ENCODE data around the gene ANO2.
"Not testable (repeated sequence)": the region's sequence is repeated elsewhere in the genome, so short reads cannot be mapped to it uniquely, and the experiment has no call there.

ANO2 gene

GRCh38 chr12:5691943-5692342 is 253.1 kb downstream of the ANO2 start:
- Histone ChIP-seq H2AFZ (ENCODE audit: low read depth, low read length) (no peak overlapping the region), H3K27me3 (ENCODE audit: insufficient read depth, low read length) (no peaks in the 10 kb centered on the region), H3K4me1 (ENCODE audit: insufficient read depth, low read length) (no peaks in the 10 kb centered on the region), H3K36me3 (ENCODE audit: insufficient read depth, low read length) (no peaks in the 10 kb centered on the region), H3K9me3 (ENCODE audit: low read length) (no peaks in the 10 kb centered on the region), H3K4me3 (ENCODE audit: low read length) (no peak overlapping the region)

- no peaks in the 10 kb centered on the region for H3K4me1 ChIP-seq (ENCODE audit: insufficient read depth, low read length)
- no peaks in the 10 kb centered on the region for H3K9me3 ChIP-seq (ENCODE audit: low read length)
- no peaks in the 10 kb centered on the region for H3K27me3 ChIP-seq (ENCODE audit: insufficient read depth, low read length)
- no peaks in the 10 kb centered on the region for H3K36me3 ChIP-seq (ENCODE audit: insufficient read depth, low read length)
- H3K4me3 ChIP-seq (ENCODE audit: low read length), result no peak overlapping the region
- H2AFZ ChIP-seq (ENCODE audit: low read depth, low read length), result no peak overlapping the region
Measured at GRCh38 chr12:5690240-5690639, 254.8 kb downstream of the ANO2 start.

- H3K36me3 ChIP-seq (ENCODE audit: insufficient read depth, low read length), result no peaks in the 10 kb centered on the region
- no peaks in the 10 kb centered on the region for H3K4me1 ChIP-seq (ENCODE audit: insufficient read depth, low read length)
- no peak overlapping the region for H3K4me3 ChIP-seq (ENCODE audit: low read length)
- no peak overlapping the region for H2AFZ ChIP-seq (ENCODE audit: low read depth, low read length)
- no peaks in the 10 kb centered on the region for H3K27me3 ChIP-seq (ENCODE audit: insufficient read depth, low read length)
- H3K9me3 ChIP-seq (ENCODE audit: low read length), result no peaks in the 10 kb centered on the region
Measured at GRCh38 chr12:5689773-5690172, 255.3 kb downstream of the ANO2 start.

- Histone ChIP-seq H3K27me3 (ENCODE audit: insufficient read depth, low read length) (no peaks in the 10 kb centered on the region), H3K36me3 (ENCODE audit: insufficient read depth, low read length) (no peaks in the 10 kb centered on the region), H3K4me3 (ENCODE audit: low read length) (no peak overlapping the region), H3K9me3 (ENCODE audit: low read length) (no peaks in the 10 kb centered on the region), H3K4me1 (ENCODE audit: insufficient read depth, low read length) (no peaks in the 10 kb centered on the region), H2AFZ (ENCODE audit: low read depth, low read length) (no peak overlapping the region)
Measured at GRCh38 chr12:5688226-5688625, 256.8 kb downstream of the ANO2 start.

- H3K9me3 ChIP-seq (ENCODE audit: low read length), result no peaks in the 10 kb centered on the region
- no peaks in the 10 kb centered on the region for H3K36me3 ChIP-seq (ENCODE audit: insufficient read depth, low read length)
- no peaks in the 10 kb centered on the region for H3K4me1 ChIP-seq (ENCODE audit: insufficient read depth, low read length)
- H2AFZ ChIP-seq (ENCODE audit: low read depth, low read length), result no peak overlapping the region
- H3K4me3 ChIP-seq (ENCODE audit: low read length), result no peak overlapping the region
- H3K27me3 ChIP-seq (ENCODE audit: insufficient read depth, low read length), result no peaks in the 10 kb centered on the region
Measured at GRCh38 chr12:5685935-5686334, 259.1 kb downstream of the ANO2 start.

- H3K4me3 ChIP-seq (ENCODE audit: low read length), result no peak overlapping the region
- H2AFZ ChIP-seq (ENCODE audit: low read depth, low read length), result no peak overlapping the region
- H3K9me3 ChIP-seq (ENCODE audit: low read length), result no peaks in the 10 kb centered on the region
- H3K27me3 ChIP-seq (ENCODE audit: insufficient read depth, low read length), result no peaks in the 10 kb centered on the region
- H3K4me1 ChIP-seq (ENCODE audit: insufficient read depth, low read length), result no peaks in the 10 kb centered on the region
- H3K36me3 ChIP-seq (ENCODE audit: insufficient read depth, low read length), result no peaks in the 10 kb centered on the region
Measured at GRCh38 chr12:5684989-5685388, 260.1 kb downstream of the ANO2 start.

GRCh38 chr12:5682581-5682980 is 262.5 kb downstream of the ANO2 start:
- no peaks in the 10 kb centered on the region for H3K36me3 ChIP-seq (ENCODE audit: insufficient read depth, low read length)
- no peak overlapping the region for H2AFZ ChIP-seq (ENCODE audit: low read depth, low read length)
- no peaks in the 10 kb centered on the region for H3K4me1 ChIP-seq (ENCODE audit: insufficient read depth, low read length)
- no peaks in the 10 kb centered on the region for H3K27me3 ChIP-seq (ENCODE audit: insufficient read depth, low read length)
- H3K9me3 ChIP-seq (ENCODE audit: low read length), result no peaks in the 10 kb centered on the region
- H3K4me3 ChIP-seq (ENCODE audit: low read length), result no peak overlapping the region

GRCh38 chr12:5678176-5678575 is 266.9 kb downstream of the ANO2 start:
- Histone ChIP-seq H3K9me3 (ENCODE audit: low read length) (no peaks in the 10 kb centered on the region), H3K36me3 (ENCODE audit: insufficient read depth, low read length) (no peaks in the 10 kb centered on the region), H3K4me3 (ENCODE audit: low read length) (no peak overlapping the region), H2AFZ (ENCODE audit: low read depth, low read length) (no peak overlapping the region), H3K4me1 (ENCODE audit: insufficient read depth, low read length) (no peaks in the 10 kb centered on the region), H3K27me3 (ENCODE audit: insufficient read depth, low read length) (no peaks in the 10 kb centered on the region)

GRCh38 chr12:5669624-5670023 is 275.4 kb downstream of the ANO2 start:
- not testable (repeated sequence) for H3K9me3 ChIP-seq (ENCODE audit: low read length); H3K4me1 ChIP-seq (ENCODE audit: insufficient read depth, low read length); H3K36me3 ChIP-seq (ENCODE audit: insufficient read depth, low read length); H3K27me3 ChIP-seq (ENCODE audit: insufficient read depth, low read length); H2AFZ ChIP-seq (ENCODE audit: low read depth, low read length); H3K4me3 ChIP-seq (ENCODE audit: low read length)

- H3K4me3 ChIP-seq (ENCODE audit: low read length), result no peak overlapping the region
- no peak overlapping the region for H2AFZ ChIP-seq (ENCODE audit: low read depth, low read length)
- H3K9me3 ChIP-seq (ENCODE audit: low read length), result no peaks in the 10 kb centered on the region
- H3K36me3 ChIP-seq (ENCODE audit: insufficient read depth, low read length), result no peaks in the 10 kb centered on the region
- H3K27me3 ChIP-seq (ENCODE audit: insufficient read depth, low read length), result no peaks in the 10 kb centered on the region
- H3K4me1 ChIP-seq (ENCODE audit: insufficient read depth, low read length), result no peaks in the 10 kb centered on the region
Measured at GRCh38 chr12:5665615-5666014, 279.4 kb downstream of the ANO2 start.

- no peaks in the 10 kb centered on the region for H3K27me3 ChIP-seq (ENCODE audit: insufficient read depth, low read length)
- H3K9me3 ChIP-seq (ENCODE audit: low read length), result no peaks in the 10 kb centered on the region
- no peak overlapping the region for H2AFZ ChIP-seq (ENCODE audit: low read depth, low read length)
- H3K36me3 ChIP-seq (ENCODE audit: insufficient read depth, low read length), result no peaks in the 10 kb centered on the region
- no peak overlapping the region for H3K4me3 ChIP-seq (ENCODE audit: low read length)
- no peaks in the 10 kb centered on the region for H3K4me1 ChIP-seq (ENCODE audit: insufficient read depth, low read length)
Measured at GRCh38 chr12:5661811-5662210, 283.2 kb downstream of the ANO2 start.

- Histone ChIP-seq H3K4me1 (ENCODE audit: insufficient read depth, low read length) (no peaks in the 10 kb centered on the region), H3K36me3 (ENCODE audit: insufficient read depth, low read length) (no peaks in the 10 kb centered on the region), H2AFZ (ENCODE audit: low read depth, low read length) (no peak overlapping the region), H3K27me3 (ENCODE audit: insufficient read depth, low read length) (no peaks in the 10 kb centered on the region), H3K9me3 (ENCODE audit: low read length) (no peaks in the 10 kb centered on the region), H3K4me3 (ENCODE audit: low read length) (no peak overlapping the region)
Measured at GRCh38 chr12:5660238-5660637, 284.8 kb downstream of the ANO2 start.

- H3K4me1 ChIP-seq (ENCODE audit: insufficient read depth, low read length); H3K9me3 ChIP-seq (ENCODE audit: low read length); H3K27me3 ChIP-seq (ENCODE audit: insufficient read depth, low read length); H3K36me3 ChIP-seq (ENCODE audit: insufficient read depth, low read length); H2AFZ ChIP-seq (ENCODE audit: low read depth, low read length); H3K4me3 ChIP-seq (ENCODE audit: low read length): not testable (repeated sequence)
Measured at GRCh38 chr12:5658339-5658941, 286.6 kb downstream of the ANO2 start.

GRCh38 chr12:5656836-5657235 is 288.2 kb downstream of the ANO2 start:
- Histone ChIP-seq H2AFZ (ENCODE audit: low read depth, low read length) (no peak overlapping the region), H3K4me3 (ENCODE audit: low read length) (no peak overlapping the region), H3K36me3 (ENCODE audit: insufficient read depth, low read length) (no peaks in the 10 kb centered on the region), H3K27me3 (ENCODE audit: insufficient read depth, low read length) (no peaks in the 10 kb centered on the region), H3K4me1 (ENCODE audit: insufficient read depth, low read length) (no peaks in the 10 kb centered on the region), H3K9me3 (ENCODE audit: low read length) (no peaks in the 10 kb centered on the region)

Measured in neuron (in vitro differentiated cells).